ENCODE data around the gene CMPK2. TPM values are rescaled to one million over a fixed set of nuclear protein-coding genes. Genes with fewer than 3 reads are reported as not detected.

The CMPK2 gene
- total and polyA plus RNA-seq, 4 donors, result 2.9 to 41.7 (median 4.2) TPM

- Histone ChIP-seq H3K4me1 (ENCODE audit: control insufficient read depth in 4 of 4, insufficient read depth in 4 of 4, low read length in 3 of 4) (no peaks in the 10 kb centered on the region), H3K27me3 (ENCODE audit: control insufficient read depth in 4 of 4, insufficient read depth in 4 of 4, low read length in 3 of 4) (no peaks in the 10 kb centered on the region), H3K9me3 (ENCODE audit: control insufficient read depth in 4 of 4, low read length in 3 of 4) (no peaks in the 10 kb centered on the region), H3K36me3 (ENCODE audit: control insufficient read depth in 4 of 4, insufficient read depth in 3 of 4, low read depth in 1 of 4, low read length in 3 of 4) (no peaks in the 10 kb centered on the region), H3K27ac (ENCODE audit: low read depth in 1 of 2, low read length in 2 of 2) (no peak overlapping the region), H3K9ac (ENCODE audit: low read depth in 1 of 2, low read length in 2 of 2) (no peak overlapping the region), H3K4me3 (ENCODE audit: low read depth in 1 of 3, low read length in 3 of 3) (no peak overlapping the region)
- no peak for DNase-seq (ENCODE audit: low spot score)
- WGBS, result 77% methylated on average over 3 of the region's 3 CpGs
- TF ChIP-seq REST (IDR thresholded peaks at IDR 0.05), result no peak
- TF ChIP-seq YY1 (IDR thresholded peaks at IDR 0.05), result no peak
- no peak for TF ChIP-seq EGR1 (IDR thresholded peaks at IDR 0.05; ENCODE audit: low read depth in 2 of 2)
- no peak for TF ChIP-seq ATF3 (IDR thresholded peaks at IDR 0.05)
- TF ChIP-seq HNF4G (IDR thresholded peaks at IDR 0.05), result no peak
- TF ChIP-seq CTCF (IDR thresholded peaks at IDR 0.05; ENCODE audit: low read depth, low read length, missing input control), result no peak
- TF ChIP-seq JUND (IDR thresholded peaks at IDR 0.05), result no peak
- TF ChIP-seq NR2F2 (IDR thresholded peaks at IDR 0.05), result no peak
- no peak for TF ChIP-seq RXRA (IDR thresholded peaks at IDR 0.05)
- TF ChIP-seq TAF1 (conservative IDR thresholded peaks at IDR 0.05), result no peak
These were observed 22.1 kb upstream of the CMPK2 start for GRCh38 chr2:6887751-6888192.

GRCh38 chr2:6885968-6886367 is 20.3 kb upstream of the CMPK2 start:
- Histone ChIP-seq H3K4me1 (ENCODE audit: control insufficient read depth in 4 of 4, insufficient read depth in 4 of 4, low read length in 3 of 4) (no peaks in the 10 kb centered on the region), H3K27me3 (ENCODE audit: control insufficient read depth in 4 of 4, insufficient read depth in 4 of 4, low read length in 3 of 4) (no peaks in the 10 kb centered on the region), H3K9ac (ENCODE audit: low read depth in 1 of 2, low read length in 2 of 2) (no peak overlapping the region), H3K36me3 (ENCODE audit: control insufficient read depth in 4 of 4, insufficient read depth in 3 of 4, low read depth in 1 of 4, low read length in 3 of 4) (no peaks in the 10 kb centered on the region), H3K4me3 (ENCODE audit: low read depth in 1 of 3, low read length in 3 of 3) (no peak overlapping the region), H3K27ac (ENCODE audit: low read depth in 1 of 2, low read length in 2 of 2) (no peak overlapping the region), H3K9me3 (ENCODE audit: control insufficient read depth in 4 of 4, low read length in 3 of 4) (no peaks in the 10 kb centered on the region)
- no peak for DNase-seq (ENCODE audit: low spot score)
- WGBS, result 91% methylated on average over 3 of the region's 3 CpGs
- TF ChIP-seq JUND (IDR thresholded peaks at IDR 0.05) (no peak), RAD21 (IDR thresholded peaks at IDR 0.05) (no peak), FOXA1 (IDR thresholded peaks at IDR 0.05) (no peak), EGR1 (IDR thresholded peaks at IDR 0.05; ENCODE audit: low read depth in 2 of 2) (no peak), SP1 (IDR thresholded peaks at IDR 0.05) (no peak), RXRA (IDR thresholded peaks at IDR 0.05) (no peak), FOXA2 (IDR thresholded peaks at IDR 0.05) (no peak), TAF1 (conservative IDR thresholded peaks at IDR 0.05) (no peak), YY1 (IDR thresholded peaks at IDR 0.05) (no peak), MAX (IDR thresholded peaks at IDR 0.05) (no peak), CTCF (IDR thresholded peaks at IDR 0.05; ENCODE audit: low read depth, low read length, missing input control) (no peak), ATF3 (IDR thresholded peaks at IDR 0.05) (no peak), HNF4A (conservative IDR thresholded peaks at IDR 0.05) (no peak), ZBTB33 (IDR thresholded peaks at IDR 0.05) (no peak), REST (IDR thresholded peaks at IDR 0.05) (no peak)

All from liver (tissue), 9 donors.